Fibroblast of pulmonary artery (primary cell): Measurements from ENCODE around the gene CCDC34.

Experiments used
- DNase-seq: peaks from one replicate; pipeline ENCODE4 v3.0.0-alpha.2; 2010; ENCODE audit warnings: low read depth
- H3K4me3 ChIP-seq: replicated peaks from 2 replicates; pipeline ENCODE4 v1.5.1; 2011; ENCODE audit warnings: low read depth, mild to moderate bottlenecking, control low read depth, low read length, moderate library complexity
- CTCF ChIP-seq: IDR thresholded peaks from 2 replicates; pipeline ENCODE4 v1.5.1; 2011; ENCODE audit warnings: mild to moderate bottlenecking, control low read depth, low read length, inconsistent platforms; ENCODE audit errors: missing control alignments

The CCDC34 gene

DNA sequence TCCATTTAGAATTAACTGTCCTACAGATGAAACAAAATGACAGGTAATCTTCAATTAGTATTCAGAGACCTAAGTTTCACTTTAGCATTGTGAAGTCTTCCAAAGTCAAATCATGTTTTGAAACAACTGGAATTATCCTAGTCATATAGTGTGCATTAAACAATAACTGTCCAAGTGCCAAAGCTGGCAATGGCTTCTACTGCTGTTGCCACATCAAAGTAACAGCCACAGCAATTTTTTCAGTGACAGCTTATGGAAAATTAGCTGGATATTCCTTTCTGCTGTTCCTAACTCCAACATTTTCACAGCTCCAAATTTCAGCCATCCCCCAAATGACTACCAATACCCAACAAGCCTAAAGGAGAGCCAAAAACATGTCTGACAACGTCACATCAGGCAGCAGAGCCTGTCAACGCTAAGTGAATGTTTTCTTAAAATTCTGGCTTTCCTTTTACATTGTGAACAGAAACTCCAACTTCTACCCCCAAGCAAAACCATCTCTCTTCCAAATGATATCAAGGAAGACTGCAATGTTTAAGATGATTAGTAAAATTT lies 45.3 kb upstream of the CCDC34 start:
- TF ChIP-seq CTCF, result no peak
- DNase-seq, result peak; percentile 59
- no peak overlapping the region for H3K4me3 ChIP-seq

DNA sequence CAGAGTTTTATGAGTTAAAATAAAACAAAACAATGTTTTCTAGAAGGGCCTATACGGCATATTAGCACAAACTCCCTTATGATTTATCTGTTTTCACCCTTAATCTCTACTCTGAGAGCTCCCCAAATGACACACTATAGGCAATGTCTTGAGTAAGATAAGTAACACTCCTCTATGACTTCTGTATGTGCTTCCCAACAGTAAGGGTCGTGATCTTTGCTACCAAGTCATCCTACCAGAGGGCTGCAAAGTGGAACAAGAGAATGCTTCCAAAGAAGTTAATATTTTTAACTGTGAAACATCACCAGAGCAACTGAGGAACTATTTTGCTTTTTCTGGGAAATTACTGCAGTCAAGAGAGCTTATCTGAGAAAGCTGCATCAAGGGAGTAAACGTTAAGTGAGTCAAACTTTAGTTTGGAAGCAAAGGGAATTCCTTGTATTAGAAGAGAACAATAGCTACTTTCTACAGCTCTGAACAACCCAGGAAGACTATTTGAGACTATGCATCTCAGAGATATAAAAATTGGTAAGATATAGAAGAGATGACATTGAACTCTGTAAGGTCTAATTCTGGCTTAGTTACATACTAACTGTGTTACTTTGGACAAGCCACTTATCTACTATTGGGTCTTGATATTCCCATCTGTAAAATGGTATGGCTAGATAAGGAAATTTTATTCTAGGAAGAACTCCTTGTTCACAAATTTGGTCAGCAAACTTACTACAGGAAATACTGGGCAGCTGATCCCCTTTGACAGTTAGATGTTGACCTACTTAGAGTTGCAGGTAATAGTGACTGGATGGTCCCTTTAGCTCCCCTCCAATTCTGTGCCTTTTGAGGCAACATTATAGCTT lies 43.7 kb upstream of the CCDC34 start:
- no peak overlapping the region for H3K4me3 ChIP-seq
- peak; percentile 86 for DNase-seq
- TF ChIP-seq CTCF, result no peak

GRCh38 chr11:27405134-27405533 lies 42.1 kb upstream of the CCDC34 start:
- TF ChIP-seq CTCF, result no peak
- peak; percentile 35 for DNase-seq
- H3K4me3 ChIP-seq, result no peak overlapping the region

DNA sequence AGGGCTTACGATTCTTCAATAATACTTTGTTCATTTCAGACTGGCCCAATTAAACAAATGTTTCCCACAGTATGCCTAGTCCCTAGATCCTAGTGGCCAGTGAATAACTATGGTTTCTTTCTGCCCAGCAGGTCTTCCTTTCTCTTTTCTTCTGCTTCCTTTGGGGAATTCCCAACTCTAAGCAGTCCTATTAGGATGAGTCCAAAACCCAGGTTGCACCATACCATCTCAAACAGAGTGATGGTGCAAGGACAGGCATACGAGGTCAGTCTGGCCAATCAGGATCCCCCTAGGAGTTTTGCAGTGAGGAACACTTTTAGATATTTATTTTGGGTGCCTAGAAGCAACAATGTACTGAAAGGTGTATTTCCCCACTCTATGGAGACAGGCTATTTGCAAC lies 41.4 kb upstream of the CCDC34 start:
- no peak for TF ChIP-seq CTCF
- no peak for DNase-seq
- no peak overlapping the region for H3K4me3 ChIP-seq

GRCh38 chr11:27403195-27403594 lies 40.2 kb upstream of the CCDC34 start:
- no peak for TF ChIP-seq CTCF
- H3K4me3 ChIP-seq, result no peak overlapping the region
- no peak for DNase-seq

DNA sequence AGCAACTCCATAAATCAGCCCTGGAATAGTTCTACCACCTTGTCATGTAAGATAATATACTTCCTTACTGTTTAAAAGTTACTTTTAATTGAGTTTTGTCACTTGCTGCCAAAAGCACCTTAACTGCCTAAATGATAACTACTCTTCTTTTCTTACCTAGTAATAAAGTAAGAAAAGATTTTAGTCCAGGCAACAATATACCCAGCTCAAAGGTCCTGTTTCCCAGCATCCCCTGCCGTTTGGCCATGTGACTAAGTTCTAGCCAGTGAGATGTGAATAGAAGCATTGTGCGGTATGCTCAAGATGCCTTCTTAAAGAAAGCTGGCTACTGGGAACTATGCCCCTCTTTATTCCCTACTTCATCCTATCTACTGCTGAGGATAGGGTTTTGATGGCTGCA lies 39.4 kb upstream of the CCDC34 start:
- no peak overlapping the region for H3K4me3 ChIP-seq
- DNase-seq, result no peak
- TF ChIP-seq CTCF, result no peak

DNA sequence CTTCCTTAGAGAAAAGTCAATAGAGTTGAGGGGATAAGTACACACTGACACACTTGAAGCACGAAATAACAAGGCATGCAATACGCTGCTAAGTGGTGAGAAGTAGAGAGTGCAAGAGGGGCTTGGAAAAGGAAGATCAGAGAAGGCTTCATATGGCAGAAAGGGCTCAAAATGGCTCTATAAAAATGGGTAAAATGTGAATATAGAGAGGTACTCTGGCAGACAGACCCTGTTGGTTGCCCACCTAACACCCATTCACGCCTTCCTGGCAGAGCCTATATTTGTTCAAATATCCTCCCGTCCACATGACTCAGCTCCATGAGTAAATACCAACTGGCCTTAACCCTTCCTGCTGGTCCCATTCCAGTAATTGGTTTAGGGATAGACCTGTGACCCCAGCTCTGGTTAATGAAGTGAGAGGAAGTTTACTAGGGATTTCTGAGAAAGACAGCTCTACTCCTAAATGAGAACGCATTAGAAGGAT lies 38.9 kb upstream of the CCDC34 start:
- TF ChIP-seq CTCF, result no peak
- DNase-seq, result no peak
- H3K4me3 ChIP-seq, result no peak overlapping the region
